Mesendoderm (in vitro differentiated cells): ENCODE measurements around the gene IL20.

ENCODE experiments used
- DNase-seq: peaks from one replicate; pipeline ENCODE4 v3.0.0; 2013
- H2AK5ac ChIP-seq: 2 replicates; pipeline ENCODE4 v1.6.1; 2013; ENCODE audit warnings: low read length, inconsistent platforms
- H2BK120ac ChIP-seq: 2 replicates; pipeline ENCODE4 v1.6.1; 2013; ENCODE audit warnings: low read depth, mild to moderate bottlenecking, low read length, moderate library complexity, mixed read lengths
- H2BK15ac ChIP-seq: replicated peaks from 2 replicates; pipeline ENCODE4 v1.6.1; 2013; ENCODE audit warnings: low read depth, mild to moderate bottlenecking, moderate library complexity
- H2BK5ac ChIP-seq: 2 replicates; pipeline ENCODE4 v1.6.1; 2013; ENCODE audit warnings: low read length, inconsistent platforms
- H3K18ac ChIP-seq: 2 replicates; pipeline ENCODE4 v1.6.1; 2013; ENCODE audit warnings: mild to moderate bottlenecking, low read length, mixed read lengths
- H3K23ac ChIP-seq: one replicate; pipeline ENCODE4 v1.6.1; 2013; ENCODE audit warnings: low read length
- H3K27ac ChIP-seq: 2 replicates; pipeline ENCODE4 v1.5.1; 2013; ENCODE audit warnings: low read depth, mild to moderate bottlenecking, inconsistent platforms, low read length, moderate library complexity
- H3K27me3 ChIP-seq: 2 replicates; pipeline ENCODE4 v1.6.1; 2013; ENCODE audit warnings: low read length, control low read depth, mild to moderate bottlenecking, inconsistent platforms; ENCODE audit not compliant: insufficient read depth, poor library complexity
- H3K36me3 ChIP-seq: 2 replicates; pipeline ENCODE4 v1.6.1; 2013; ENCODE audit warnings: low read length, inconsistent platforms; ENCODE audit not compliant: control insufficient read depth, insufficient read depth
- H3K4ac ChIP-seq: one replicate; pipeline ENCODE4 v1.6.1; 2013; ENCODE audit warnings: low read depth, mild to moderate bottlenecking, low read length, moderate library complexity
- H3K4me1 ChIP-seq: 2 replicates; pipeline ENCODE4 v1.6.1; 2013; ENCODE audit warnings: low read depth, low read length, inconsistent platforms; ENCODE audit not compliant: control insufficient read depth
- H3K4me2 ChIP-seq: 2 replicates; pipeline ENCODE4 v1.6.1; 2013; ENCODE audit warnings: low read length
- H3K4me3 ChIP-seq: 2 replicates; pipeline ENCODE4 v1.5.1; 2013; ENCODE audit warnings: mild to moderate bottlenecking, low read length
- H3K56ac ChIP-seq: one replicate; pipeline ENCODE4 v1.6.1; 2013; ENCODE audit warnings: low read length
- H3K79me1 ChIP-seq: 2 replicates; pipeline ENCODE4 v1.6.1; 2013; ENCODE audit warnings: low read length, inconsistent platforms
- H3K79me2 ChIP-seq: 2 replicates; pipeline ENCODE4 v1.6.1; 2013; ENCODE audit warnings: mild to moderate bottlenecking, low read length; ENCODE audit not compliant: control insufficient read depth, insufficient read depth
- H3K9ac ChIP-seq: 2 replicates; pipeline ENCODE4 v1.6.1; 2013; ENCODE audit warnings: low read length, inconsistent platforms
- H4K5ac ChIP-seq: one replicate; pipeline ENCODE4 v1.6.1; 2013; ENCODE audit warnings: low read length
- H4K8ac ChIP-seq: one replicate; pipeline ENCODE4 v1.6.1; 2013; ENCODE audit warnings: low read depth, mild to moderate bottlenecking, control low read depth, low read length, moderate library complexity
- WGBS: extraction: QIAGEN DNeasy Blood & Tissue Kit; methylation state at CpG from one replicate; pipeline ENCODE4 v1.1.7; 2013; ENCODE audit warnings: low lambda C conversion rate, missing lambda C conversion rate; ENCODE audit not compliant: insufficient coverage; ENCODE audit errors: extremely low coverage; 5-methylcytosine and 5-hydroxymethylcytosine counted together

The IL20 gene

GRCh38 chr1:206872139-206872538 is 6.7 kb downstream of the IL20 start:
- no peak for DNase-seq
- H3K79me1 ChIP-seq: no peaks in the 10 kb centered on the region
- no peak overlapping the region for H4K8ac ChIP-seq
- H2BK5ac ChIP-seq: no peak overlapping the region
- no peak overlapping the region for H4K5ac ChIP-seq
- H3K23ac ChIP-seq: no peak overlapping the region
- H3K56ac ChIP-seq: no peak overlapping the region
- H2BK15ac ChIP-seq: no peak overlapping the region
- no peak overlapping the region for H3K27ac ChIP-seq
- H2BK120ac ChIP-seq: no peak overlapping the region
- no peak overlapping the region for H3K18ac ChIP-seq
- H3K4ac ChIP-seq: no peak overlapping the region
- no peaks in the 10 kb centered on the region for H3K4me1 ChIP-seq
- no peaks in the 10 kb centered on the region for H3K79me2 ChIP-seq
- no peak overlapping the region for H3K4me3 ChIP-seq
- no peak overlapping the region for H3K9ac ChIP-seq
- no peak overlapping the region for H2AK5ac ChIP-seq
- no peaks in the 10 kb centered on the region for H3K36me3 ChIP-seq
- WGBS: no CpG with 5 or more reads among the region's 3 CpGs
- H3K4me2 ChIP-seq: no peak overlapping the region
- no peaks in the 10 kb centered on the region for H3K27me3 ChIP-seq

DNA sequence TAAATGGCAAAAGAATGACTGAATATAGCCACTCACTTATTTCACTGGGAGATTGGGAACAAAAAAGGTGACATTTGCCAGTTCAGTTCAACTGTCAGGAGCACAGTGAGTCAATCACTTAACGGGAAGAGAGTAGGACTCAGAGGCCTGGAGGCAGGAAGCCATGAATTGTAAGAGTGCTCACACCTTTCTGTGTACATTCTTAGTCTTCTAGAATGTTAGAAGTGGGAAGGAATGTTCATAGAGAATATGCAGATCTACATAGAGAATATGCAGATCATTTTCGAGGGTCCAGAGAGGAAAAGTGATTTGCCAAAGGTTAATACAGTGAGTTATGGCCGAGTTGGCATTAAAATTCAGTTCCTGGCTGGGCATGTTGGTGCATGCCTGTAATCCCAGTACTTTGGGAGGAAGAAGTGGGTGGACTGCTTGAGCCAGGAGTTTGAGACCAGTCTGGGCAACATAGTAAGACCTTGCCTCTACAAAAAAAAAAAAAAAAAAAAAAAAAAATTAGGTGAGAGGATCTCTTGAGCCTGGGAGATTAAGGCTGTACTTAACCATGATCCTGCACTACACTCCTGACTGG is 8.3 kb downstream of the IL20 start:
- Histone ChIP-seq H2BK120ac (no peak overlapping the region), H2BK5ac (no peak overlapping the region), H4K5ac (no peak overlapping the region), H3K56ac (no peak overlapping the region), H4K8ac (no peak overlapping the region), H3K4me1 (no peaks in the 10 kb centered on the region), H3K4ac (no peak overlapping the region), H3K23ac (no peak overlapping the region), H3K9ac (no peak overlapping the region), H3K4me2 (no peak overlapping the region), H3K4me3 (no peak overlapping the region), H2BK15ac (no peak overlapping the region), H3K79me2 (no peaks in the 10 kb centered on the region), H3K18ac (no peak overlapping the region), H3K27ac (no peak overlapping the region), H3K27me3 (no peaks in the 10 kb centered on the region), H2AK5ac (no peak overlapping the region), H3K36me3 (no peaks in the 10 kb centered on the region), H3K79me1 (no peaks in the 10 kb centered on the region)
- WGBS: no CpG with 5 or more reads among the region's 3 CpGs
- DNase-seq: no peak

DNA sequence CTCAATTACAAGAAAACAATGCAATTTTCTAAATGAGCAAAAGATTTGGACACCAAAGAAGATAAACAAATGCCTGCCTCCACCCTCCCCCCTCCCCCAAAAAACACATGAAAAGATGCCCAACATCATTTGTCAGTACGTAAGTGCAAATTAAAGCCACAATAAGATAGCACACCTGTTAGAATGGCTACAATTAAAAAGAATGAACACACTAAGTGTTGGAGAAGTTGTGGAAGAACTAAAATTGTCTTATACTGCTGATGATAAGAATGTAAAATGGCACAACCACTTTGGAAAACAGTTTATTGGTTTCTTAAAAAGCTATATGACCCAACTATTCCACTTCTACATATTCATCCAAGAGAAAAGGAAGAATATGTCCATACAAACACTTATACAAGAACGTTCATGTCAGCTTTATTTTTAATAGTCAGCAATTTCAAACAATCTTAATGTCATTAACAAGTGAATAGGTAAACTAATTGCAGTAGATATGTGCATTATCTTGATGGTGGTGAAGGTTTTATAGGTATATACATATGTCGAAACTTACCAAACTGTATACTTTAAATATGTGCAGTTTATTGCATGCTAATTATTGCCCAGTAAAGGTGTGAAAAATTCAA is 10.4 kb downstream of the IL20 start:
- Histone ChIP-seq H2AK5ac (no peak overlapping the region), H4K8ac (no peak overlapping the region), H3K4me3 (no peak overlapping the region), H3K18ac (no peak overlapping the region), H3K36me3 (no peaks in the 10 kb centered on the region), H2BK5ac (no peak overlapping the region), H3K27ac (no peak overlapping the region), H2BK120ac (no peak overlapping the region), H3K9ac (no peak overlapping the region), H3K4me2 (no peak overlapping the region), H3K23ac (no peak overlapping the region), H3K56ac (no peak overlapping the region), H4K5ac (no peak overlapping the region), H3K79me1 (no peaks in the 10 kb centered on the region), H3K4ac (no peak overlapping the region), H2BK15ac (no peak overlapping the region), H3K27me3 (no peaks in the 10 kb centered on the region), H3K4me1 (no peaks in the 10 kb centered on the region), H3K79me2 (no peaks in the 10 kb centered on the region)
- whole genome bisulfite sequencing: no CpG with 5 or more reads among the region's 3 CpGs
- DNase-seq: no peak

DNA sequence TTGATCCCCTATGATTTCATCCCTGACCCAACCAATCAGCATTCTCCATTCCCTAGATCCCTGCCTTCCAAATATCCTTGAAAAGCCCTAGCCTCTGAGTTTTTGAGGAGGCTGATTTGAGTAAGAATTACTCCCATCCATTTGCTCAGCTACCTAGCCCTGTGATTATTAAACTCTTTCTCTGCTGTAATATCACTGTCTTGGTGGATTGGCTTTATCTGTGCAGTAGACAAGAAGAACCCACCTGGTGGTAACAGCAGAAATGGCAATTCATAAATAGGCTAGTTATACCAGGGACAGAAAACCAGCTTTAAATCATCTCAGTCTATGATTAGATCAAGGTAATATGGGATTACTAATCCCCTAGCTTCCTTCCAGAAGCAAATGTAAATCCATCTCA is 13.0 kb downstream of the IL20 start:
- Histone ChIP-seq H3K23ac (no peak overlapping the region), H3K79me1 (no peaks in the 10 kb centered on the region), H3K36me3 (no peaks in the 10 kb centered on the region), H3K9ac (no peak overlapping the region), H2BK5ac (no peak overlapping the region), H3K18ac (no peak overlapping the region), H3K79me2 (no peaks in the 10 kb centered on the region), H4K5ac (no peak overlapping the region), H4K8ac (no peak overlapping the region), H3K4me3 (no peak overlapping the region), H2AK5ac (no peak overlapping the region), H3K56ac (no peak overlapping the region), H3K4me1 (no peaks in the 10 kb centered on the region), H3K4ac (no peak overlapping the region), H3K4me2 (no peak overlapping the region), H2BK120ac (no peak overlapping the region), H3K27me3 (no peaks in the 10 kb centered on the region), H2BK15ac (no peak overlapping the region), H3K27ac (no peak overlapping the region)
- DNase-seq: peak; percentile 35

GRCh38 chr1:206880314-206880713 is 14.9 kb downstream of the IL20 start:
- Histone ChIP-seq H2AK5ac (no peak overlapping the region), H3K79me2 (no peaks in the 10 kb centered on the region), H3K4me1 (no peaks in the 10 kb centered on the region), H3K9ac (no peak overlapping the region), H2BK15ac (no peak overlapping the region), H3K23ac (no peak overlapping the region), H3K4ac (no peak overlapping the region), H4K5ac (no peak overlapping the region), H4K8ac (no peak overlapping the region), H3K79me1 (no peaks in the 10 kb centered on the region), H2BK5ac (no peak overlapping the region), H3K27ac (no peak overlapping the region), H3K56ac (no peak overlapping the region), H3K27me3 (no peaks in the 10 kb centered on the region), H3K4me3 (no peak overlapping the region), H3K4me2 (no peak overlapping the region), H2BK120ac (no peak overlapping the region), H3K18ac (no peak overlapping the region), H3K36me3 (no peaks in the 10 kb centered on the region)
- no peak for DNase-seq
- no CpG with 5 or more reads among the region's 3 CpGs for WGBS

GRCh38 chr1:206882555-206882954 is 17.1 kb downstream of the IL20 start:
- no peak overlapping the region for H2AK5ac ChIP-seq
- no peaks in the 10 kb centered on the region for H3K4me1 ChIP-seq
- no peak overlapping the region for H3K4me2 ChIP-seq
- no peak overlapping the region for H2BK5ac ChIP-seq
- H4K5ac ChIP-seq: no peak overlapping the region
- no CpG with 5 or more reads among the region's 3 CpGs for WGBS
- no peak overlapping the region for H3K18ac ChIP-seq
- H3K56ac ChIP-seq: no peak overlapping the region
- H2BK15ac ChIP-seq: no peak overlapping the region
- H3K27ac ChIP-seq: no peak overlapping the region
- no peaks in the 10 kb centered on the region for H3K36me3 ChIP-seq
- no peak overlapping the region for H2BK120ac ChIP-seq
- no peak for DNase-seq
- H3K27me3 ChIP-seq: no peaks in the 10 kb centered on the region
- no peak overlapping the region for H4K8ac ChIP-seq
- no peak overlapping the region for H3K23ac ChIP-seq
- H3K9ac ChIP-seq: no peak overlapping the region
- no peak overlapping the region for H3K4ac ChIP-seq
- no peaks in the 10 kb centered on the region for H3K79me1 ChIP-seq
- H3K79me2 ChIP-seq: no peaks in the 10 kb centered on the region
- no peak overlapping the region for H3K4me3 ChIP-seq
